H1 (cell line): ENCODE results near the gene CAST. TPM values are rescaled to one million over a fixed set of nuclear protein-coding genes. Genes with fewer than 3 reads are reported as not detected.

Experiments used
- CTCF ChIA-PET: fragments of 300-600 bp; sonication (Branson Sonifier 250); formaldehyde crosslinking; loops from one replicate; lab custom pipeline; 2021; ENCODE audit not compliant: partially characterized antibody; lab: Charles Lee
- POLR2A ChIA-PET: fragments of 300-600 bp; sonication (Branson Sonifier 250); formaldehyde crosslinking; loops from one replicate; lab custom pipeline; 2021; ENCODE audit warnings: inconsistent platforms; ENCODE audit not compliant: partially characterized antibody; lab: Charles Lee
- DNase-seq, 2 experiments: peaks; one replicate each; pipeline versions ENCODE4 v3.0.0 to v3.0.0-alpha.2; 2010 to 2022; ENCODE audit warnings: low spot score in 2 of 2, low read depth in 1 of 2, mixed read lengths in 1 of 2
- FAIRE-seq: peaks from 2 replicates; lab custom pipeline; 2011; peaks lifted over from hg19 to GRCh38; lab: Jason Lieb, UNC
- H2AFZ ChIP-seq: 2 replicates; pipeline ENCODE4 v1.8.1; 2012; ENCODE audit warnings: low read length, inconsistent platforms
- H2AK5ac ChIP-seq: 2 replicates; pipeline ENCODE4 v1.6.1; 2013; ENCODE audit warnings: low read depth, low read length
- H2BK120ac ChIP-seq: replicated peaks from 2 replicates; pipeline ENCODE3; 2013; ENCODE audit warnings: low read depth, low read length, inconsistent platforms
- H2BK12ac ChIP-seq: 2 replicates; pipeline ENCODE4 v1.6.1; 2013; ENCODE audit warnings: low read depth, low read length
- H2BK15ac ChIP-seq: 2 replicates; pipeline ENCODE4 v1.6.1; 2013; ENCODE audit warnings: low read length
- H2BK20ac ChIP-seq: 2 replicates; pipeline ENCODE4 v1.6.1; 2013; ENCODE audit warnings: low read length
- H2BK5ac ChIP-seq: 2 replicates; pipeline ENCODE4 v1.6.1; 2013; ENCODE audit warnings: low read depth, low read length
- H3K14ac ChIP-seq: 2 replicates; pipeline ENCODE4 v1.6.1; 2013; ENCODE audit warnings: inconsistent platforms; ENCODE audit not compliant: insufficient read length
- H3K18ac ChIP-seq: 2 replicates; pipeline ENCODE4 v1.6.1; 2013; ENCODE audit warnings: low read length; ENCODE audit errors: extremely low read depth
- H3K23ac ChIP-seq: 2 replicates; pipeline ENCODE4 v1.6.1; 2013; ENCODE audit warnings: inconsistent platforms; ENCODE audit not compliant: insufficient read length
- H3K23me2 ChIP-seq: 2 replicates; pipeline ENCODE4 v1.6.1; 2013; ENCODE audit warnings: low read depth, low read length
- H3K27ac ChIP-seq: 2 replicates; pipeline ENCODE4 v1.6.1; 2011; ENCODE audit warnings: low read depth, low read length, inconsistent platforms
- H3K27me3 ChIP-seq, 4 experiments: replicated peaks in 1 of 4; 1 replicate in 1 of 4; 2 replicates in 3 of 4; pipeline versions ENCODE4 v1.6.1 to v1.8.1; 2011 to 2013; ENCODE audit warnings: low read length in 3 of 4, mild to moderate bottlenecking in 3 of 4, inconsistent platforms in 2 of 4, mixed read lengths in 2 of 4, moderate library complexity in 1 of 4; ENCODE audit not compliant: control insufficient read depth in 3 of 4, insufficient read depth in 3 of 4; ENCODE audit errors: extremely low read depth in 1 of 4
- H3K36me3 ChIP-seq, 4 experiments: 2 replicates each; pipeline versions ENCODE4 v1.6.1 to v1.8.1; 2011 to 2013; ENCODE audit warnings: mild to moderate bottlenecking in 4 of 4, low read length in 3 of 4, moderate library complexity in 2 of 4, control low read depth in 1 of 4, inconsistent platforms in 1 of 4; ENCODE audit not compliant: insufficient read depth in 4 of 4, control insufficient read depth in 2 of 4
- H3K4ac ChIP-seq: replicated peaks from 2 replicates; pipeline ENCODE3; 2013; ENCODE audit warnings: low read length, low read depth, mixed read lengths, inconsistent platforms; ENCODE audit not compliant: insufficient read length
- H3K4me1 ChIP-seq, 4 experiments: replicated peaks in 1 of 4; 1 replicate in 1 of 4; 2 replicates in 3 of 4; pipeline versions ENCODE4 v1.6.1 to v1.8.1; 2011 to 2013; ENCODE audit warnings: low read length in 3 of 4, inconsistent platforms in 2 of 4, mixed read lengths in 1 of 4; ENCODE audit not compliant: insufficient read depth in 4 of 4, control insufficient read depth in 3 of 4
- H3K4me2 ChIP-seq, 2 experiments: 2 replicates each; pipeline versions ENCODE4 v1.6.1 to v1.8.1; 2011 to 2013; ENCODE audit warnings: low read depth in 2 of 2, low read length in 2 of 2, control low read depth in 1 of 2, inconsistent platforms in 1 of 2, mild to moderate bottlenecking in 1 of 2; ENCODE audit not compliant: insufficient read depth in 1 of 2
- H3K4me3 ChIP-seq, 4 experiments: fragments of 200-600, 300-600 bp in 1 of 4; sonication (generic), shearing (Covaris generic), sonication (Bioruptor Twin) in 1 of 4; 2 replicates each; pipeline versions ENCODE4 v1.5.1 to v1.8.1; 2011 to 2016; ENCODE audit warnings: low read length in 4 of 4, low read depth in 3 of 4, control low read depth in 2 of 4, inconsistent platforms in 2 of 4, mild to moderate bottlenecking in 2 of 4, mixed read lengths in 1 of 4, moderate library complexity in 1 of 4; ENCODE audit not compliant: insufficient read depth in 2 of 4; ENCODE audit errors: extremely low read depth in 1 of 4
- H3K56ac ChIP-seq: replicated peaks from 2 replicates; pipeline ENCODE3; 2013; ENCODE audit warnings: low read depth, mild to moderate bottlenecking, mixed read lengths, low read length, inconsistent platforms; ENCODE audit not compliant: insufficient read length
- H3K79me1 ChIP-seq: 2 replicates; pipeline ENCODE4 v1.6.1; 2013; ENCODE audit warnings: low read depth, low read length, control low read depth
- H3K79me2 ChIP-seq, 2 experiments: 2 replicates each; pipeline versions ENCODE4 v1.6.1 to v1.8.1; 2012 to 2013; ENCODE audit warnings: low read length in 2 of 2, mild to moderate bottlenecking in 2 of 2, inconsistent platforms in 1 of 2; ENCODE audit not compliant: insufficient read depth in 2 of 2, control insufficient read depth in 1 of 2
- H3K9ac ChIP-seq, 4 experiments: replicated peaks in 1 of 4; 1 replicate in 1 of 4; 2 replicates in 3 of 4; pipeline versions ENCODE4 v1.6.1 to v1.8.1; 2011 to 2013; ENCODE audit warnings: low read depth in 3 of 4, low read length in 3 of 4, control low read depth in 2 of 4, mild to moderate bottlenecking in 2 of 4, moderate library complexity in 2 of 4, inconsistent platforms in 1 of 4; ENCODE audit errors: extremely low read depth in 1 of 4
- H3K9me3 ChIP-seq, 2 experiments: 2 replicates each; pipeline versions ENCODE4 v1.6.1 to v1.8.1; 2012 to 2013; ENCODE audit warnings: mild to moderate bottlenecking in 2 of 2, moderate library complexity in 2 of 2, control low read depth in 1 of 2, inconsistent platforms in 1 of 2, low read depth in 1 of 2, low read length in 1 of 2, mixed read lengths in 1 of 2; ENCODE audit not compliant: insufficient read depth in 2 of 2
- H4K20me1 ChIP-seq, 2 experiments: replicated peaks in 1 of 2; 2 replicates each; pipeline versions ENCODE3 to v1.8.1; 2011 to 2013; ENCODE audit warnings: inconsistent platforms in 2 of 2, low read length in 2 of 2, mild to moderate bottlenecking in 1 of 2; ENCODE audit not compliant: insufficient read depth in 2 of 2, control insufficient read depth in 1 of 2
- H4K5ac ChIP-seq: 2 replicates; pipeline ENCODE4 v1.6.1; 2013; ENCODE audit warnings: low read length, low read depth, mixed read lengths, inconsistent platforms; ENCODE audit not compliant: insufficient read length
- H4K8ac ChIP-seq: 2 replicates; pipeline ENCODE4 v1.8.0; 2013; ENCODE audit warnings: mild to moderate bottlenecking, moderate library complexity, low read length, inconsistent platforms; ENCODE audit not compliant: insufficient read depth; ENCODE audit errors: extremely low read depth
- H4K91ac ChIP-seq: replicated peaks from 2 replicates; pipeline ENCODE3; 2013; ENCODE audit warnings: low read length, mixed read lengths, inconsistent platforms; ENCODE audit not compliant: insufficient read length
- KDM1A ChIP-seq: fragments of 200-600, 300-600 bp; sonication (generic); IDR thresholded peaks from 2 replicates; pipeline ENCODE4 v1.7.1; 2016; ENCODE audit warnings: mild to moderate bottlenecking, low read length, borderline replicate concordance
- RNF2 ChIP-seq: fragments of 200-900, 300-1000 bp; sonication (generic); IDR thresholded peaks from 2 replicates; pipeline ENCODE4 v1.7.1; 2016; ENCODE audit warnings: borderline replicate concordance, low read depth, mild to moderate bottlenecking, antibody characterized with exemption, low read length; ENCODE audit not compliant: poor library complexity, severe bottlenecking; ENCODE audit errors: missing control alignments
- TAF1 ChIP-seq: IDR thresholded peaks from 2 replicates; pipeline ENCODE4 v1.6.1; 2011; ENCODE audit warnings: mild to moderate bottlenecking, low read depth, low read length
- polyA plus RNA-seq, 7 experiments: library from polyadenylated mRNA; depleted of rRNA in 3 of 7; stranded (reverse) in 5 of 7; unstranded in 2 of 7; fragments of >200 nt in 5 of 7; fragments of 200-250 nt in 2 of 7; gene quantifications; 1 replicate in 5 of 7; 2 replicates in 1 of 7; 4 replicates in 1 of 7; pipeline versions ENCODE4 v1.2.1 to v1.2.3, GENCODE V29; 2011 to 2013; ENCODE audit warnings: missing spikeins in 2 of 7, mixed read lengths in 2 of 7
- total RNA-seq: library from RNA; stranded (reverse); fragmentation: NEBNext Ultra II Directional; extraction: Animal tissue kit (Norgen Biotek cat#: 25700); gene quantifications from 2 replicates; pipeline ENCODE4 v1.2.1, GENCODE V29; 2021

CAST gene
- total and polyA plus RNA-seq, 2 of the 8 experiments (the other 6 are each of a cell fraction or from before 2014, with no cell fraction given) = 9.0 to 48.2 TPM

DNA sequence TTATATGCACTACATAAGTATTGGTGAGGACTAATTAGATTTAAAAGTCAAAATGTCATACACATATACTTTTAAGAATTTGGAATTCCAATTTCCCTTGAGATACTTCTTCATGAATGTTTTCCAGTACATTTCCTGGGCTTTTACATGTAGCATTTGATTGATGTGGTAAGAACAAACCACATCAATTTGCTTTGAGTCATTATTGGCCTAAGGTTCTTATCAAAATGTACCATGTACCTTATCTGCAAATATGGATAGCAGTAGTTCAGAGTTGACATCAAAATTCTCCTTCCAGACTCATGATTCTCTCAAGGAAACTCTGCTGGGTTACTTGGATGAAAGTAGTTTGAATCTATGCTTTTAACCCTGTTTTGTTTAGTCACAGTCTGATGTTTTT lies 2.5 kb downstream of the CAST start:
- no peak for TF ChIP-seq KDM1A
- TF ChIP-seq TAF1 = no peak
- TF ChIP-seq RNF2 = no peak
- TF ChIP-seq, all 59 proteins: peak for 0
- H3K36me3 ChIP-seq = no peaks in the 10 kb centered on the region
- CTCF ChIA-PET = interaction anchor here (1.1 kb wide), 1 partner anchor 13 kb away, joined by 4 read pairs; no protein-coding TSS in a partner anchor
- no peak overlapping the region for H4K5ac ChIP-seq
- H2BK15ac ChIP-seq = no peak overlapping the region
- H4K91ac ChIP-seq = no peak overlapping the region
- no peaks in the 10 kb centered on the region for H3K9me3 ChIP-seq
- H3K4me2 ChIP-seq = no peak overlapping the region
- H3K27me3 ChIP-seq = peaks cover 2 to 8% (median 6%) of the 10 kb centered on the region in 4 experiments; a peak in 4 of 7 replicates
- H3K27ac ChIP-seq = no peak overlapping the region
- no peak overlapping the region for H3K9ac ChIP-seq
- no peak overlapping the region for H2BK20ac ChIP-seq
- H3K79me2 ChIP-seq = no peaks in the 10 kb centered on the region
- no peak overlapping the region for H2AK5ac ChIP-seq
- H3K18ac ChIP-seq = no peak overlapping the region
- H3K4me1 ChIP-seq = peaks cover 0 to 2% (median under 1%) of the 10 kb centered on the region in 4 experiments; a peak in 2 of 7 replicates
- peaks cover 18% of the 10 kb centered on the region for H3K23me2 ChIP-seq
- H2BK12ac ChIP-seq = no peak overlapping the region
- no peak overlapping the region for H3K4ac ChIP-seq
- FAIRE-seq (no peak), DNase-seq (no peak)
- POLR2A ChIA-PET = interaction anchor here (1.6 kb wide), 1 partner anchor 9 kb away, joined by 4 read pairs; no protein-coding TSS in a partner anchor
- peaks cover 0 to 7% of the 10 kb centered on the region in 2 experiments for H4K20me1 ChIP-seq
- H3K4me3 ChIP-seq = no peak overlapping the region
- no peak overlapping the region for H2AFZ ChIP-seq
- H2BK120ac ChIP-seq = no peak overlapping the region
- H4K8ac ChIP-seq = no peak overlapping the region
- H2BK5ac ChIP-seq = no peak overlapping the region
- H3K23ac ChIP-seq = no peak overlapping the region
- no peak overlapping the region for H3K56ac ChIP-seq
- no peaks in the 10 kb centered on the region for H3K79me1 ChIP-seq
- no peak overlapping the region for H3K14ac ChIP-seq
